ENCODE data around the gene SMAD5.

The SMAD5 gene

GRCh38 chr5:136114414-136115125, 18.1 kb upstream of the SMAD5 start:
- in situ Hi-C loops (cut with MboI; ENCODE audit: low sequenced_read_pairs) = no loop called here

GRCh38 chr5:136115183-136115865, 17.3 kb upstream of the SMAD5 start:
- in situ Hi-C loops (cut with MboI; ENCODE audit: low sequenced_read_pairs) = no loop called here

- in situ Hi-C loops (cut with MboI; ENCODE audit: low sequenced_read_pairs) = no loop called here
Measured at GRCh38 chr5:136120529-136120928, 12.1 kb upstream of the SMAD5 start.

GRCh38 chr5:136123236-136123768, 9.3 kb upstream of the SMAD5 start:
- in situ Hi-C loops (cut with MboI; ENCODE audit: low sequenced_read_pairs) = no loop called here

- in situ Hi-C loops (cut with MboI; ENCODE audit: low sequenced_read_pairs) = no loop called here
Measured at GRCh38 chr5:136127560-136127959, 5.1 kb upstream of the SMAD5 start.

- in situ Hi-C loops (cut with MboI; ENCODE audit: low sequenced_read_pairs) = no loop called here
Measured at GRCh38 chr5:136128481-136128880, 4.2 kb upstream of the SMAD5 start.

- in situ Hi-C loops (cut with MboI; ENCODE audit: low sequenced_read_pairs) = no loop called here
Measured at GRCh38 chr5:136129445-136129844, 3.2 kb upstream of the SMAD5 start.

GRCh38 chr5:136130581-136130980, 2.1 kb upstream of the SMAD5 start:
- in situ Hi-C loops (cut with MboI; ENCODE audit: low sequenced_read_pairs) = no loop called here

- in situ Hi-C loops (cut with MboI; ENCODE audit: low sequenced_read_pairs) = no loop called here
Measured at GRCh38 chr5:136132087-136132486, 558 bp upstream of the SMAD5 start.

GRCh38 chr5:136133222-136133921, 727 bp downstream of the SMAD5 start:
- in situ Hi-C loops (cut with MboI; ENCODE audit: low sequenced_read_pairs) = no loop called here

- in situ Hi-C loops (cut with MboI; ENCODE audit: low sequenced_read_pairs) = no loop called here
Measured at GRCh38 chr5:136133922-136134379, 1.3 kb downstream of the SMAD5 start.

GRCh38 chr5:136134653-136135052, 2.0 kb downstream of the SMAD5 start:
- in situ Hi-C loops (cut with MboI; ENCODE audit: low sequenced_read_pairs) = no loop called here

GRCh38 chr5:136135536-136135935, 2.9 kb downstream of the SMAD5 start:
- in situ Hi-C loops (cut with MboI; ENCODE audit: low sequenced_read_pairs) = no loop called here

- in situ Hi-C loops (cut with MboI; ENCODE audit: low sequenced_read_pairs) = no loop called here
Measured at GRCh38 chr5:136137497-136138220, 5.0 kb downstream of the SMAD5 start.

- in situ Hi-C loops (cut with MboI; ENCODE audit: low sequenced_read_pairs) = no loop called here
Measured at GRCh38 chr5:136141561-136141960, 8.9 kb downstream of the SMAD5 start.

- in situ Hi-C loops (cut with MboI; ENCODE audit: low sequenced_read_pairs) = no loop called here
Measured at GRCh38 chr5:136143312-136143711, 10.7 kb downstream of the SMAD5 start.

GRCh38 chr5:136143763-136144162, 11.1 kb downstream of the SMAD5 start:
- in situ Hi-C loops (cut with MboI; ENCODE audit: low sequenced_read_pairs) = no loop called here

GRCh38 chr5:136145030-136145429, 12.4 kb downstream of the SMAD5 start:
- in situ Hi-C loops (cut with MboI; ENCODE audit: low sequenced_read_pairs) = no loop called here

- in situ Hi-C loops (cut with MboI; ENCODE audit: low sequenced_read_pairs) = no loop called here
Measured at GRCh38 chr5:136146201-136146600, 13.6 kb downstream of the SMAD5 start.

GRCh38 chr5:136147632-136148031, 15.0 kb downstream of the SMAD5 start:
- in situ Hi-C loops (cut with MboI; ENCODE audit: low sequenced_read_pairs) = no loop called here

GRCh38 chr5:136149891-136150290, 17.2 kb downstream of the SMAD5 start:
- in situ Hi-C loops (cut with MboI; ENCODE audit: low sequenced_read_pairs) = no loop called here
